ENCODE measurements around the gene TPCN1.

The TPCN1 gene

GRCh38 chr12:113296557-113297213 lies 75.4 kb downstream of the TPCN1 start:
- H3K27ac ChIP-seq: no peak overlapping the region
- no peak for TF ChIP-seq ZFX (IDR thresholded peaks at IDR 0.05; ENCODE audit: borderline replicate concordance)

- TF ChIP-seq CTCF (IDR thresholded peaks at IDR 0.05) (no peak), ZFX (IDR thresholded peaks at IDR 0.05; ENCODE audit: borderline replicate concordance) (no peak)
These were observed 75.9 kb downstream of the TPCN1 start for GRCh38 chr12:113297214-113297587.

GRCh38 chr12:113297621-113298471 lies 76.6 kb downstream of the TPCN1 start:
- TF ChIP-seq ZFX (IDR thresholded peaks at IDR 0.05; ENCODE audit: borderline replicate concordance): no peak
- no peak for TF ChIP-seq CTCF (IDR thresholded peaks at IDR 0.05)
- H3K27ac ChIP-seq: no peak overlapping the region

More at GRCh38 chr12:113297214-113297587, 75.9 kb downstream of the TPCN1 start:
- H3K27ac ChIP-seq: no peak overlapping the region

GRCh38 chr12:113298472-113298817 lies 77.2 kb downstream of the TPCN1 start:
- TF ChIP-seq ZFX (IDR thresholded peaks at IDR 0.05; ENCODE audit: borderline replicate concordance) (no peak), CTCF (IDR thresholded peaks at IDR 0.05) (no peak)
- no peak overlapping the region for H3K27ac ChIP-seq

- TF ChIP-seq CTCF (IDR thresholded peaks at IDR 0.05): no peak
- TF ChIP-seq ZFX (IDR thresholded peaks at IDR 0.05; ENCODE audit: borderline replicate concordance): no peak
- 0 out of 2 replicates have a peak overlapping the region, but pooled peaks have one; percentile 22 for H3K27ac ChIP-seq
These were observed 77.7 kb downstream of the TPCN1 start for GRCh38 chr12:113298861-113299545.

GRCh38 chr12:113299619-113300237 lies 78.5 kb downstream of the TPCN1 start:
- H3K27ac ChIP-seq: 0 out of 2 replicates have a peak overlapping the region, but pooled peaks have one; percentile 22
- no peak for TF ChIP-seq ZFX (IDR thresholded peaks at IDR 0.05; ENCODE audit: borderline replicate concordance)
- no peak for TF ChIP-seq CTCF (IDR thresholded peaks at IDR 0.05)

GRCh38 chr12:113301811-113302210 lies 80.5 kb downstream of the TPCN1 start:
- TF ChIP-seq ZFX (IDR thresholded peaks at IDR 0.05; ENCODE audit: borderline replicate concordance): no peak
- no peak for TF ChIP-seq CTCF (IDR thresholded peaks at IDR 0.05)
- no peak overlapping the region for H3K27ac ChIP-seq

Measured in 22Rv1 (cell line).